22Rv1 (cell line): ENCODE measurements around the gene ATRAID.
"Not testable (repeated sequence)": the region's sequence is repeated elsewhere in the genome, so short reads cannot be mapped to it uniquely, and the experiment has no call there.

Experiments used
- CTCF ChIP-seq: fragments of 450-650 bp; IDR thresholded peaks from 2 replicates; pipeline ENCODE4 v1.5.1; 2017; ENCODE audit warnings: mild to moderate bottlenecking
- ZFX ChIP-seq: fragments of 450-650 bp; IDR thresholded peaks from 2 replicates; pipeline ENCODE4 v1.6.1; 2017; ENCODE audit warnings: antibody characterized with exemption, borderline replicate concordance

- not testable (repeated sequence) for TF ChIP-seq CTCF, ZFX
These were observed 13.8 kb upstream of the ATRAID start for GRCh38 chr2:27198068-27198467.
